Measurements from ENCODE around the gene LARGE1.

The LARGE1 gene

DNA sequence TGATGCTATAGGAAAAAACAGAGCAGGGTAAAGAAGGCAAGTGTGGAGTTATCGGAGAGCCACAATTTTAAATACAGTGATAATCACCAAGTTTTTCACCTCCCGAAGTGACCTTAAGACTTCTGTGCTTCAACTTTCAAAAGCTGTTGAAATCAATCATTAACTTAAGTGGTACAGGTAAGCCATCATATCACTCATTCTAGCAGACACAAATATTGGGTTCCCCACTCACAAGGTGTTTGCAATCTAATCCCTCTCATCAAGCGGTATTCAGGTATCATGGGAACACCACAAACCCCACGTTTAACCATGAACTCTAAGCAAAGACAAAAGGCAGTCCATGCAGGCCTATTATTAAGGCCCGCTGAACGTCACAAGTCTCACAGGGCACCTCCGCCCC, 26.8 kb downstream of the LARGE1 start:
- in situ Hi-C loops (cut with HindIII; ENCODE audit: low sequenced_read_pairs) = no loop called here
- no peak overlapping the region for H3K4me3 ChIP-seq (ENCODE audit: low read depth, low read length)
- TF ChIP-seq, protein P1, sequence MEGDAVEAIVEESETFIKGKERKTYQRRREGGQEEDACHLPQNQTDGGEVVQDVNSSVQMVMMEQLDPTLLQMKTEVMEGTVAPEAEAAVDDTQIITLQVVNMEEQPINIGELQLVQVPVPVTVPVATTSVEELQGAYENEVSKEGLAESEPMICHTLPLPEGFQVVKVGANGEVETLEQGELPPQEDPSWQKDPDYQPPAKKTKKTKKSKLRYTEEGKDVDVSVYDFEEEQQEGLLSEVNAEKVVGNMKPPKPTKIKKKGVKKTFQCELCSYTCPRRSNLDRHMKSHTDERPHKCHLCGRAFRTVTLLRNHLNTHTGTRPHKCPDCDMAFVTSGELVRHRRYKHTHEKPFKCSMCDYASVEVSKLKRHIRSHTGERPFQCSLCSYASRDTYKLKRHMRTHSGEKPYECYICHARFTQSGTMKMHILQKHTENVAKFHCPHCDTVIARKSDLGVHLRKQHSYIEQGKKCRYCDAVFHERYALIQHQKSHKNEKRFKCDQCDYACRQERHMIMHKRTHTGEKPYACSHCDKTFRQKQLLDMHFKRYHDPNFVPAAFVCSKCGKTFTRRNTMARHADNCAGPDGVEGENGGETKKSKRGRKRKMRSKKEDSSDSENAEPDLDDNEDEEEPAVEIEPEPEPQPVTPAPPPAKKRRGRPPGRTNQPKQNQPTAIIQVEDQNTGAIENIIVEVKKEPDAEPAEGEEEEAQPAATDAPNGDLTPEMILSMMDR (IDR thresholded peaks at IDR 0.05; ENCODE audit: low read depth, low read length, missing control alignments) = no peak
- no peak for DNase-seq (ENCODE audit: low read depth)

DNA sequence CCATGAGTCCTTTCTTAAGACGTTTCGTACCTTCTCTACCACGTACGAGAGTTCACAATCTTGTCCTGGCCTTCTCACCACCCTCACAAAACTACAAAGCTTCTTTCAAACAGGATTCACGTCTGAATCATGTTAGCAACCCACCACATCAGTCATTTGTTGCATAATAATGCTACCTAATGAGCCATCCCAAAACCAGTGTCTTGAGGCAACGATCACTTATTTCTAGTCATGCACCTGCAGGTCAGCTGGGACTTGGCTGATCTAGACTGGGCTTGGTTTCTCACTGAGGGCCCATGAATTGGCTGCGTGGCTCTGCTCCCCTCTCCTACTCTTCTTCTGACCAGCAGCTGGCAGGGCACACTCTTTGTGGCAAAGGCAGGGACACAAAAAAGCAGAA, 28.3 kb downstream of the LARGE1 start:
- TF ChIP-seq, protein P1 (IDR thresholded peaks at IDR 0.05; ENCODE audit: low read depth, low read length, missing control alignments) = no peak
- in situ Hi-C loops (cut with HindIII; ENCODE audit: low sequenced_read_pairs) = no loop called here
- DNase-seq (ENCODE audit: low read depth) = no peak
- H3K4me3 ChIP-seq (ENCODE audit: low read depth, low read length) = no peak overlapping the region

DNA sequence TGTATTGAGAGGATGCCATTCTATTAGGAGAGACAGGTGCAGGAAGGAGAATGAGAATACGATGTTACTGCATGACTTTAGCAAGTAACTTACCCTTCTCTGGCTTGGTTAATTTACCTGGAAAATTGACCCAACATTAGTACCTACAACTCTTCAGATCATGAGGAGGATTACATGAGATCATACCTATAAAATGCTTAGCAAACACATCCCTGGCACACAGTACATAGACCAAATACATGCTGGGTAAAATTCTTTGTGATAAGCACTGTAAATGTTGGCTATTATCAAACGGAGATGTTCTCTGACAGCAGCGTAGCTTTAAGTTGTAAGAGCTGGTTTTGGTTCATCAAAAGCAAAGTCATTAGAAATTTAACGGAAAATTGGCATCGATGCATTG, 28.8 kb downstream of the LARGE1 start:
- no peak overlapping the region for H3K4me3 ChIP-seq (ENCODE audit: low read depth, low read length)
- in situ Hi-C loops (cut with HindIII; ENCODE audit: low sequenced_read_pairs) = no loop called here
- DNase-seq (ENCODE audit: low read depth) = no peak
- TF ChIP-seq, protein P1 (IDR thresholded peaks at IDR 0.05; ENCODE audit: low read depth, low read length, missing control alignments) = no peak

DNA sequence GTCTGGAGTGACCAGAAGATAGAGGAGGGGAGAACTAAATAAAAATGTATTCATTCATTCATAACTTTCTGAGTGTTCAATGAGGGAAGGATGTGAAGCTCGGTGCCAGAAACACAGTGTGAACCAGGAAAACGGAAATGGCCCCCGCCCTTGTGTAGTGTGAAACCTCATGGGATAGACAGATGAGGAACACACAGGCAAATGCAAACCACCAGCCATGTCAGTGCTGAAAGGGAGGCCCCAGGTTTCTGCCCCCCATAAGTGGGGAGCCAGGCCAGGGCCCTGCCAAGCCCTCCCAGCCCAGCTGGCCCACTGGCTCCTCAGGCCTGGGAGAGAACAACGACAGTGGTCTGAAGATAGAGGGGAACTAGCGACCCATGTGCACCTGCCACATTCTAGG, 30.5 kb downstream of the LARGE1 start:
- DNase-seq (ENCODE audit: low read depth) = no peak
- TF ChIP-seq, protein P1 (IDR thresholded peaks at IDR 0.05; ENCODE audit: low read depth, low read length, missing control alignments) = no peak
- H3K4me3 ChIP-seq (ENCODE audit: low read depth, low read length) = no peak overlapping the region
- in situ Hi-C loops (cut with HindIII; ENCODE audit: low sequenced_read_pairs) = no loop called here

DNA sequence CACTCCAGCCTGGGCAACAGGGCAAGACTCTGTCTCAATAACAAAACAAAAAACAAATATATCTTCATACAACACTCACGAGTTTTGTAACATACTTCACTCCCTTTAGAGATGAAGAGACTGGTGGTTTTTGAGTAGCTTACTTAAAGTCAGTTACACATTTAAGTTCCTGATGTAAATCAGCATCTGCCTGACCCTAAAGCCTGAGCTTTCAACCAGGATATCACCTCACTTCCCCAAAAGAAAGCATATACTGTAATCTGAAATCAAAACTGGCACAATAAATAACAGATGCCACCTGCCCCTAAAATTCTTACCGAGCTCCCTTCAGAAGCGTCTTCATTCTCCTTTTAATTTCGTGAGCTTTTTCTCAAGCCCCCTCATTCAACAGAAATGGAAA, 31.5 kb downstream of the LARGE1 start:
- no peak overlapping the region for H3K4me3 ChIP-seq (ENCODE audit: low read depth, low read length)
- in situ Hi-C loops (cut with HindIII; ENCODE audit: low sequenced_read_pairs) = no loop called here
- no peak for DNase-seq (ENCODE audit: low read depth)
- TF ChIP-seq, protein P1 (IDR thresholded peaks at IDR 0.05; ENCODE audit: low read depth, low read length, missing control alignments) = no peak

DNA sequence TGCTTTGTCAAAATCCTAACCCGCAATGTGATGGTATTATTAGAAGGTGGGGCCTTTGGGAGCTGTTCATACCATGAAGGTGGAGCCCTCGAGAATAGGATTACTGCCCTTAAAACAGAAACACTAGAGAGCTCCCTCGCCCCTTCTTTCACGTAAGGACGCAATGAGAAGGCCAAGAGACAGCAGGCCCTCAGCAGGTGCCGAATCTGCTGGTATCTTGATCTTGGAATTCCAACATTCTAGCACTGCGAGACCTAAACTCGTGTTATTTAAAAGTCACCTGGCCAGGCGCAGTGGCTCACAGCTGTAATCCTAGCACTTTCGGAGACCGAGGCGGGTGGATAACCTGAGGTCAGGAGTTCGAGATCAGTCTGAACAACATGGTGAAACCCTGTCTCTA, 33.1 kb downstream of the LARGE1 start:
- TF ChIP-seq, protein P1 (IDR thresholded peaks at IDR 0.05; ENCODE audit: low read depth, low read length, missing control alignments) = no peak

DNA sequence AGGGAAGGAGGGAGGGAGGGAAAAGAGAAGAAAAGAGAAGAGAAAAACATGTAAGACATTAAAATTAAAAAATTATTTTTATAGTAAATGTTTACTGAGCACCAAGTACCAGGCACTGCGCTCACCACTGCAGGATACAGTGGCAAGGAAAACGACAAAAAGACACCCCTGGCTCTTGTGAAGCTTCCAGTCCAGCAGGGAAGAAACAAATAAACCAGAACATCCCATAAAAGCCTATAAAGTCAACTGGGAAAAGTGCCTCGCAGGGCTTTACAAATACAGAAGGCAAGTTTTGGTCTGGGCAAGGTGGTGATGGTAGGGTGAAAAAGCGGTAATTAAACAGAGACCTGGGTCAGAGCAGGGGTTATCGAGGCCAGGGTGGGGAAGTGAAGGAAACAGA, 33.6 kb downstream of the LARGE1 start:
- no peak for DNase-seq (ENCODE audit: low read depth)
- in situ Hi-C loops (cut with HindIII; ENCODE audit: low sequenced_read_pairs) = no loop called here
- TF ChIP-seq, protein P1 (IDR thresholded peaks at IDR 0.05; ENCODE audit: low read depth, low read length, missing control alignments) = no peak
- no peak overlapping the region for H3K4me3 ChIP-seq (ENCODE audit: low read depth, low read length)

More for the DNA sequence above, 33.1 kb downstream of the LARGE1 start:
- DNase-seq (ENCODE audit: low read depth) = no peak
- H3K4me3 ChIP-seq (ENCODE audit: low read depth, low read length) = no peak overlapping the region
- in situ Hi-C loops (cut with HindIII; ENCODE audit: low sequenced_read_pairs) = no loop called here

Data from astrocyte of the cerebellum (primary cell).